ENCODE data around the gene IZUMO4.

Gene IZUMO4

DNA sequence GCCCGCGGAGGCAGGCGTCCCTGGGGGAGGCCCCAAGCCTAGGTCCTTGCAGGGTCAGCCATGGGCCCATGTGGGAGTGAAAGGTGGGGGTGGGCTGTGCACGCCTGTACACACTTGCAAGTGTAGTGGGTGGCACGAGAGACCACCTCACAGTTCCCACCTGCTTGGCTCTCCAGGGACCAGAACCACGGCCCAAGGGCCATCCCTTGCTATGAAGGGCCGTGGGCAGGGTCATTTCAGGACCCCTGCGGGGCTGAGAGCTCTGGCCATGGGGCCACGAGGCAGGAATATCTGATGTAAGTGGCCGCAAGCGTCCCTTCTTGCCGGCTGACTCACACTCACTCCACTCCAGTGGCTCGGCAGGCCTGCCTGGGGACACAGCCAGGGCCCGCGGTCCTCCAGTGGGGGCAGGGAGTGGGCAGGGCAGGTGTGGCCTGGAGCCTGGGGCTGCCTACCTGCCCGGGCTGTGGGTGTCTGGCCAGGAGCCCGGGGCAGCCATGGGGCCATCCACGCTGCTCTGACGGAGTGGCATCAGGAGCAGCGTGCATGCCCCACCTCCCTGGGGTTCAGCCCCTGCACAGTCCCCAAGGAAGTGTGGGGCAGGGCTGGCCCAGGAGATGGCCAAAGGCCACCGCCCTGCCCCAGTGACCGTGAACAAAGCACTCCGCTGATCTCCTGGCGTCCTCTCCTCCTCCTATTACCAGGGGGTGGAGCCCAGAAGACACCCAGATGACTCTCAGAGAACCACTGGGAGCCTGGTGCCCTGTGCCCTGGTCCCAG lies 37.1 kb upstream of the IZUMO4 start:
- DNase-seq: no peak

DNA sequence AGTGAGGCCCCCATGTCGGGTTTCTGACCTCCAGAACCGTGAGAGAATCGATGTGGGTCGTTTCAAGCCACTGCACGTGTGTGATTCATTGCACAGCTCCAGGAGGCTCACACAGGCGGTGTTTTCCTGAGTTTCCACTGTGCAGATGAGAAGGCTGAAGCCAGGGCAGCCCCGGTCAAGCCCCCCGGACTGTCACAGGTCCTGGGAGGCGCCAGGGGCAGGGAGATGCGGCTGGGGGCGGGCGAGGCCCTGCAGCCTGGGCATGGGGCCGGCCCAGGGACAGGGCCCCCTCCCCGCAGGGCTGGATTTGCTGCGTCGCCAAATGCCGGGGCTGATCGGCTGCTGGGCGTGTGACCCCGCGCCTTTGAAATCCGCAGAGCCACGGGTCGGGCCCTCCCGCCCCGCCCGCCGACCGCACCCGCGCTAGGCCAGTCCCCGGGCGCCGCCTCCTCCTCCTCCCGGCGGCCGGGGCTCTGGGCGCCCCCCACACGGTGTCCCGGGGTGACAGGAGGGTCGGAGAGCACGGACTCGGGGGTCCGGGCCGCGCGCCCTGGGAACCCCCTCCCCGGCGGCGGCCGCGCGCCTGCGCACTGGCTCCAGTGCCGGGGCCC lies 35.7 kb upstream of the IZUMO4 start:
- peak; percentile 60 to 67 for DNase-seq

DNA sequence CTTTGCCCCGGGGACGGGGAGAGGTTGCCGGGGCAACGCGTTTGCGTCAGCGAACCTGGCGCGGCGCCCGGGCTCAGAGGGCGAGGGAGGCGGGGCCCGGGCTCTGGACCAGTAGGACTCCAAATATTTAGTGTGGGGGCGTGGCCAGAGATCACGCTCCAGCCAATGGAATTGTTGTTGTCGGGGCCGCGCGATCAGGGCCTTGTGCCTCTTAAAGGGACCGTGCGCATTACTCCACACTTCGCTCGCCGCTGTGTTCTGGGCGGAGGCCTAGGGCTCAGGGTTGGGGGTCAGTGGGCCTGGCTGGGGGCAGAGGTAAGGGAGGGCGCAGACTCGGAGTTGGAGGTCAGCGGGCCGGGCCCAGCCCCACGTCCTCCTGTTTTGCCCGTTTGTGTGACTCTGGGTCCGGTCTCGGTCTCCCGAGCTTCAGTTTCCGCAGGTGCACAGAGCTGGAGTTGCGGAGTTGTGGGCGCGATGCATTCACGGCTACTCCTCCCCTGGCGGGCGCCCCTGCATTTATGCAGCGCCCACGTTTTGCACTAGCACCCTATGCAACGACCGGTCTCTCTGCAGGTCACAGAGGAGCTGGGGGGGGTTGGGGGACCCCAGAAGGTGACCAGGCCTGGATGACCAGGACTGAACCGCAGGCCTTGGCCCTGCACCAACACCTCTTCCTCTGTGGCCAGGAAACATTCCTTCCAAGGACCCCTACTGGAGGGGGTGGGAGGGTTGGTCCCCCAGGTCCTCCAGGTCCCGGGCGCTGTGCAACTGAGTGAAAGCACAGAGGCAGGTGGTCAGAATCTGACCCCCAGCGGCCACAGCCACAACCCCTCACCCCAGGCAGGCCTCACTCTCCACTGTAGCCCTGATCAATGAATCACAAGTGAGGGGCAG lies 35.0 kb upstream of the IZUMO4 start:
- DNase-seq: peak; percentile 99

DNA sequence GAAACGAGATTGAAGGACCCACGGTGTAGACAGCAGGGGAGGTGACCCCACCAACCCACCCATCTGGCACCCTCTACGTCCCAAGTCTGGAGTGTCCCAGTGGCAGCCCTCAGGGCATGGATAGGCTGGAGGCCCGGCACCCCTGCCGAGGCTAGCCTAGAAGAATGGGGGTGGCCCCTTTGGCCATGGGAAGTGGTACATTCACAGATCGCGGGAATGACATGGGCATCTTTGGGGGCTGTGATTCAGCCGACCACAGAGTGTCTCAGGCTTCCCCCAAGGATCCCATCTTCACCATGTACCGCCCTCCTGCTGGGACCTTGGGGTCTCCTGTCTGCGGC lies 34.4 kb upstream of the IZUMO4 start:
- no peak for DNase-seq

DNA sequence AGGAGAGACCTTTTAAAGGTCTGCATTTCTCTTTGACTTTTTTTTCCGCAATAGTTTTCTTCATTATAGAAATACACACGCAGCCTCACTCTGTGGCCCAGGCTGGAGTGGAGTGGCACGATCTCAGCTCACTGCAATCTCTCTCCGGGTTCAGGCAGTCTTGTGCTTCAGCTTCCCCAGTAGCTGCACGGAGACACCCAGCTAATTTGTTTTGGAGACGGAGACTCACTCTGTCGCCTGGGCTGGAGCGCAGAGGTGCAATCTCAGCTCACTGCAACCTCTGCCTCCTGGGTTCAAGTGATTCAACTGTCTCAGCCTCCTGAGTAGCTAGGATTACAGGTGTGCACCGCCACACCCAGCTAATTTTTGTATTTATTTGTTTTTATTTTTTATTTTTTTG lies 33.9 kb upstream of the IZUMO4 start:
- no peak for DNase-seq

DNA sequence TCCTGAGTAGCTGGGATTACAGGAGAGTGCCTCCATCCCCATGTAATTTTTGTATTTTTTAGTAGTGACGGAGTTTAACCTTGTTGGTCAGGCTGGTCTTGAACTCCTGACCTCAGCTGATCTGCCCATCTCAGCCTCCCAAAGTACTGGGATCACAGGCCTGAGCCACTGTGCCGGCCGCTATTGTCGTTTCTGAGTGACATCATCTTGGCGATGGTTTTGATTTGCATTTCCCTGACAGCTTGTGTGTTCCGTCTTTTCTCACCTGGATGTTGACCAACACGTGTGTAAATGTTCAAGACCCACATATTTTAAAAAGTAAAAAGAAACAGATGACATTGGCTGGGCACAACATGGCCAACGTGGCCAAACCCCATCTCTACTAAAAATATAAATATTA lies 32.9 kb upstream of the IZUMO4 start:
- DNase-seq: no peak

DNA sequence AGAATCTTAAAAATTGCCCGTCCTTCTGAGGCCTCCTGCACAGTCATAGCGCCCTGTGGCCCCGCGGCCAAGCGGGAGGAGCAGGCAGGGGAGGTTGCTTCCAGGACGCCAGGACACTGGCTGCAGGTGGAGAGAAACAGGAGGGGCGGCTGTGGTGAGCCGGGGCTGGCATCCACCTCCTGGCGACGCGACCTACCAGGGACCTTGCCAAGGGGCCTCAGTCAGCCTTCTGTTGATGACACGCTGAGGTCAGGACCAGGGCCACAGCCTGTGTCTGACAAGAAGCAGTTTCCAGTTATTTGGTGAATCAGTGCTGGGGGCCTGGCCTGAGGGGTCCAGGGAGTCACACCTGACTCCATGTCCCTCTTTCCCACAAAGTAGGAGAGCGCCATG lies 32.3 kb upstream of the IZUMO4 start:
- DNase-seq: no peak

DNA sequence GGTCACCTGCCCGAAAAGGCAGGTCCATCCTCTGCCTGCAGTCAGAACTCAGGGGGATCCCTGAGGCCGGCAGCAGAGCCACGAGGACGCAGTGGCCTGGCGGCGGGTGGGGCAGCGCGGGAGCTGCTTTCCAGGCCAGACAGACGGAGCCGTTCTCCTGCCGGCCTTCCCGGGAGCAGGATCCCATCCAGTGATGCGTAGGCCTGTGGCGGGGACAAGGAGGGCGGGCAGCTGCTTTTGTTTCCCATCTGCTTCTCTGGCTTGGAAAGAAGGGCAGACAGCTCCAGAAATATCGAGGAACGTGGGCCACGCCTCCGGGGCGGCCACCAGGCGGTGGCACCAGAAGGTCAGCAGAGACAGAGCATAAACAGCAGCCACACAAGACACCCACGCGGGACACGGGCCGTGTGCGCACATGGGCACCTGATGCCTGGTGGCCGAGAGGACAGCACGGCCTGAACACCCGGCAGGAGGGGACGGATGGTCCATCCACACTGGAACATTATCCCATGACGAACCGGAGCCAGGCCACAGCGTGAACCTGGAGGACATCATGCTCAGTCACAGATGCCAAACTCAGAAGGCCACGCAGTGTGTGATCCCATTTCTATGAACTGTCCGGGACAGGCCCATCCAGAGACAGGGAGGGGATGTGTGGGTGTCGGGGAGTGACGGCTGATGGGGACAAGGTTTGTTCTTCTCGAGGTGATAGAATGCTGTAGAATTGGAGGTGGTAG lies 31.8 kb upstream of the IZUMO4 start:
- DNase-seq: no peak

DNA sequence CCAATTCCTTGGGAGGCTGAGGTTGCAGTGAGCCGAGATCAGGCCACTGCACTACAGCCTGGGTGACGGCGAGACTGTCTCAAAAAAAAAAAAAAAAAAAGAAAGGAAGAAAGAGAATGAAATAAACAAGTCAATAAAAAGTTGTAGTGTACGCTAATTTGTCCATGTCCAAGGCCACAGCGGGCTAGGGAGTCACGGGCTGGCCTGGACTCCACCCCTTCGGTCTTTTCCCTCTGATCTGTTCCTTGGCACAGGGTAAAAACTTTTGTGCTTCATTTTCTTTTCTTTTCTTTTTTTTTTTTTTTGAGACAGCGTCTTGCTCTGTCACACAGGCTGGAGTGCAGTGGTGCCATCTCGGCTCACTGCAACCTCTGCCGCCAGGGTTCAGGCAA lies 26.3 kb upstream of the IZUMO4 start:
- DNase-seq: no peak

DNA sequence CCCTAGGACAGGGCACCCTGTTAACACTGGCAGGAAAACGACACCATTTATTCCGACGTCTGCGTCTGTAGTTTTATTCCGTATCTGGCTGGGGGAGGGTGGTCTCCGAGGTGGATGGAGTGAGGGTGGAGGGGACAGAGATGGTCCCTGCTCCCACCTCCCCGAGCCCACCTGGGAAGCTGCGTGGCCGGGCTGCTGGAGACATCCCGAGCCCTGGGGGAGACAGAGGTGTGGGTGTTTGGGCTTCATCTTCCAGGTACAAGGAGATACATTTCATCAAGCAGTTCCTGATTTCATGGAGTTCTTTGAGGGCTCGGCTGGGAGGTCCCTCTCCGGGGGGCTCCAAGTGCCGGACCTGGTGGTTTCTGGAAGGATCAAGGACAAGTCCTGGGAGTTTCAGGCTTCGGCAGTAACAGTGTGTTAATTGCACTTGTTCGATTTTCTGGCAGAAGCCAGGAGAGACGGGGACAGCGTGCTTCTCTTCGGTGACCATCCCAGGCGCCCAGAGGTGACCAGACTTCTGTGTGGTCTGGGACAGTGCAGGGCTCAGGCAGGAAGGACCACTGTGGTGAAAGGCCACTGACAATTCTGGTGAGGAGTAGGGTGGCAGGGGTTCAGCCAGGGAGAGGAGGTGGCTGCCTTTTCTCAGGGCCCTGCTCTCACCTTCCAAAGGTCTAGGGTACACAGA lies 25.6 kb upstream of the IZUMO4 start:
- DNase-seq: no peak

DNA sequence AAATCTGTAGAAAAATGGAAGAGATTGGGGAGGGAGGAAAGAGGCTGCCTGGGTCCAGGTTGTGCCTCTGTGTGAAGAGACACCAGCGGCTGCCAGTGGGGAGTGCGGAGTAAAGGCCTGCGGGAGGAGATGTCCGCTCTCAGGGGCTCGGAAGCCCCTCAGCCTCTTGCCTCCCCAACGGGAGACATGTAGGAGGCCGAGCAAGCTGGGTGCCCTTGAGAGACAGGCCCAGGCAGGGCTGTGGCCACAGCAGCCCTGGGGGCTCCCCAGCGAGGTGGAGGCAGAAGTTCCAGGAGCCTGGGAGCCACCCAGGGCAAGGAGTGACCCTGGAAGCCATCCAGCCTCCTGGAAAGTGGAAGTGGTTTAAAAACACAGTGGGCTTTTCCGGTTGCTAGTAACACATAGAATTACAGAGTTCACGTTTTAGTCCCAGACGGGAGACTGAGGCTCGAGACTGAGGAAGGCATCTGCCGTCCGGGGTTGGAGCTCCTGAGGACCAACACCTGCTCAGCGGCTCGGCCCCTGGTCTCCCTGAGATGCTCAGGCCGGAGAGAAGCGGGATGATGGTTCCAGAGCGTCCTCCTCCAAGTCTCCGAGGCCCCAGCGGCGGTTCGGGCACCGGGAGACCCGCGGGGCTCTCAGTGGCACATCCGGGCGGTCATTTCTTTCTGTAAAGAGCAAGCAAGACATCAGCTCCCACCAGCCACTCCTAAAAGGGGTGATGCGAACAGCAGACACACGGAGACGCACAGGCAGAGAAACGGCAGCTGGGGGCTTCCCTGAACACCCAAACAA lies 23.8 kb upstream of the IZUMO4 start:
- no peak for DNase-seq

DNA sequence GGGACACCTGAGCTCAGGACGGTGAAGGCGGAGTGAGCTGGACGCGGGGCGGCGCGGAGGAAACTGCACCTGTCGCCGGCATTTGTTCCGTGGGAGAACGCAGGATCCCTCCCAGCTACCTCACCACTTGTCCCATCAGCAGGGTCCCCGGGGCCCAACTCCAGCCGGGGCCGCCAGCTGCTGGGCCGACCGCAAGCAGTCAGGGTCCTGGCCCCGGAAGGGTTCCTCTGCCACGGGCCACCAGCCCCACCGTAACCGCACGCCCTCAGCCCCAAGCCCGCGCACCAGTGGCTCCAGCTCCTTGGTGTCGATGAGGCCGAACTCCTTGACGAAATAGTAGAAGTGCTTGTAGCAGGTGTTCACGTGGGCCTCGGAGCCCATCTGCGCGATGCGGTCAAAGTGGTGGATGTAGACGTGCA lies 20.2 kb upstream of the IZUMO4 start:
- DNase-seq: no peak

DNA sequence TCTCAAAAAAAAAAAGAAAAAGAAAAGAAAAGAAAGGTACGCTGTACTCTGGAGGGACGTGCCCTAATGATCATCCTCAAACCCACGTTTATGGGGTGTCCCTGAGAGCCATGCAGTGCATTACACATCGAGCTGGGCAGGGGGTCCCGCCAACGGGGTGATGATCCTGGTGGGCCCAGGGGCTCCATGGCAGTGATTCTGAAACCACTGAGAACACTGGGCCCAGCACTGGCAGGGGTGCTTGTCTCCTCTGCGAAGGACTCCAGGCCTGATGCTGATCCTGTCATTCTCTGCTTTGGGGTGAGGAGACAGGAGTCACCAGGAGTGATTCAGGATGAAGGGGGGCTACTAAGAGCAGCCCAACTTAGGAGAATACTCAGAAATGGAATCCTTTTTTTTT lies 19.3 kb upstream of the IZUMO4 start:
- no peak for DNase-seq

DNA sequence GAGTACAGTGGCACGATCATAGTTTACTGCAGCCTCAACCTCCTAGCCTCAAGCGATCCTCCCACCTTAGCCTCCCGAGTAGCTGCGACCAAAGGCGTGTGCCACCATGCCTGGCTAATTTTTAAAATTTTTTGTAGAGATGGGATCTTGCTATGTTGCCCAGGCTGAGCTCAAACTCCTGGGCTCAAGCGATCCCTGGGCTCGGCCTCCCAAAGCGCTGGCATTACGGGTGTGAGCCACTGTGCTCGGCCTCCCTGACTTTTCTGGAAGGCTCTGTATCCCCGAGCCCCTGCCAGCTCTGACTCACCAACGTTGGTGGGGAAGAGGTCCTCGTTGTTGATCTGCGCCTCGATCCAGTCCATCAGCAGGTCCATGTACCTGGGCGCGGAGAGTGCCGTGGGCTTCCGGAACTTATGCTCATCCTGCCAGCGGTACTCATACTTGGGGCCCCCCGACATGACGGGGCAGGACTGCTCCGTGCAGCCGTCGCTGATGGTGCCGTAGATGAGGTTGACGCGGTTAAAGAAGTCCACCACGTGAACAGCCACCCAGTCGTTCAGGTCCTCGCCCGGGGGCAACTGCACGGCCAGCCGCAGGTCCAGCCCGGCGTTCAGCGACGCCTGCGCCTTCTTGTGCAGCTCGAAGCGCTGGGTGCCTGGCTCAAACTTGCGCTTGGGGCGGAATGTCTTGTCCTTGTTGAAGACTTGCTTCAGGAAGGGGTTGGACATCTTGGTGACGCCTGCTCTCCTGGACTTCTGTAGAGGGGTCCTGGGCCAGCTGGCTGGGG lies 18.7 kb upstream of the IZUMO4 start:
- no peak for DNase-seq

DNA sequence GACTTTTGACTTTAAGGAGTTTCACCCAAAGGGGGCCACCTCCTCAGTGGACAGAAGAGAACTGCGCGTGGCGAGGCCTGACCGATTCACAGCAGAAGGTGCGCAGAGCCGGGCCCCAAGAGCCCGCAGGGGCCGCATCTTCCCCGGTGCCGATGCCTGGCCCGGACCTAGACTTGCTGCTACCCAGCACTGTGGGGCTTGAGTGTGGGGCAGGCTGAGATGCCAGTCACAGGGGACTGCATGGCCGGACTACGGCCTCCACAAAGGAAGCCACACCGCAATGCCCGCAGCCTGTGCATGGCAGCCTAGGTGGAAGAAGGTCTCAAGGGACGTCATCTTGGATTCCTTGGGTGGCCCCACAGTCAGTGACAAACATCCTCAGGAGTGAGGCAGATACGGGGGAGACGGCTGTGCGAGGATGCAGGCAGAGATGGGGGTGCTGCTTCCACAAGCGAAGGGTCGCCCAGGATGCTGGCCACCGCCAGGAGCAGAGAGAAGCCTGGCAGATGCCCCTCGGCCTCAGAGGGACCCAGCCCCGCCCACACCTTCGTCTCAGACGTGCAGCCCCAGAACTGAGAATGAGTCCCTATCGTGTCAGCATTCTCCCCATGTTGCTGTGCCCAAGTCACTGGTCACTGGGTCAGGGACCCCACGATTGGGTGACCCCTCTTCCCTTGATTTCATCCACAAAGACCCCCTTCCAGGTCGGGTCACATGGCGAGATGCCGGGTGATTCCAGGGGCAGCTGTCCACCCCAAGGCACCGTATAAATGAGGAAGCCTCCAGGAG lies 17.4 kb upstream of the IZUMO4 start:
- no peak for DNase-seq

DNA sequence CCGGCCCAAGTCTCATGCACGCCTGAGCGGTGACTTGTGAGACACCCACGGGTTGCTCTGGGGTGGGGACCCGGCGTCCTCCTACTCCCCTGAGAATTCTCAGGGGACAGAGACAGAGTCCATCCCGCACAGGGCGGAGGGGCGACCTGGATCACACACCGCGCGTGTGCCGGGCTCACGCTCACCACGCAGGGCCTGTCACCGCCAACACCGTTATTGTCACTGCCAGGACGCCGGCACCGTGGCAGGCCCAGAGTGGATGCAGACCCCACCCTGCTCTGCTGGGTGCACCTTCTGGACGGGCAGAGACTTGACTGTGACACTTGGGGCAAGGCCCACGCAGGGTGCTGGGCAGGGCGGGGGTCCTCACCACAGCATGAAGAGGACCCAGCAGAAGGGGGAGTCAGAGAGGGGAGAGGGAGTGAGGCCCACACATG lies 16.8 kb upstream of the IZUMO4 start:
- DNase-seq: no peak

DNA sequence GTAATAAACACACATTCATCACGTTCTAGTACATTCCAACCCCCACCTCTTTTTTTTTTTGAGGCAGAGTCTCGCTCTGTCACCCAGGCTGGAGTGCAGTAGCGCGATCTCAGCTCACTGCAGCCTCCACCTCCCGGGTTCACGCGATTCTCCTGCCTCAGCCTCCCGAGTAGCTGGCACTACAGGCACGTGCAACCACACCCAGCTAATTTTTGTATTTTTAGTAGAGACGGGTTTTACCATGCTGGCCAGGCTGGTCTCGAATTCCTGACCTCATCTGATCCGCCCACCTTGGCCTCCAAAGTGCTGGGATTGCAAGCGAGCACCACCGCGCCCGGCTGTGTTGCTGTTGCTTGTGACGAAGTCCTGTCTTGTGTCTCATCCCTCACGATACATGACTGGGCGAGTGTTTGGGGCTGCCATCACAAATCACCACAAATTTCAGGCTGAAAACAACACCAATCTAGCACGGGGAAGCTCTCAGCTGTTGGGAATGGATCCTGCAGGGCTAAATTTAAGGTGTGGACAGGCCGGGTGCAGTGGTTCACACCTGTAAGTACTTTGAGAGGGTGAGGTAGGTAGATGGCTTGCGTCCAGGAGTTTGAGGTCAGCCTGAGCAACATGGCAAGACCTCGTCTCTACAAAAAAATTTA lies 16.3 kb upstream of the IZUMO4 start:
- no peak for DNase-seq

DNA sequence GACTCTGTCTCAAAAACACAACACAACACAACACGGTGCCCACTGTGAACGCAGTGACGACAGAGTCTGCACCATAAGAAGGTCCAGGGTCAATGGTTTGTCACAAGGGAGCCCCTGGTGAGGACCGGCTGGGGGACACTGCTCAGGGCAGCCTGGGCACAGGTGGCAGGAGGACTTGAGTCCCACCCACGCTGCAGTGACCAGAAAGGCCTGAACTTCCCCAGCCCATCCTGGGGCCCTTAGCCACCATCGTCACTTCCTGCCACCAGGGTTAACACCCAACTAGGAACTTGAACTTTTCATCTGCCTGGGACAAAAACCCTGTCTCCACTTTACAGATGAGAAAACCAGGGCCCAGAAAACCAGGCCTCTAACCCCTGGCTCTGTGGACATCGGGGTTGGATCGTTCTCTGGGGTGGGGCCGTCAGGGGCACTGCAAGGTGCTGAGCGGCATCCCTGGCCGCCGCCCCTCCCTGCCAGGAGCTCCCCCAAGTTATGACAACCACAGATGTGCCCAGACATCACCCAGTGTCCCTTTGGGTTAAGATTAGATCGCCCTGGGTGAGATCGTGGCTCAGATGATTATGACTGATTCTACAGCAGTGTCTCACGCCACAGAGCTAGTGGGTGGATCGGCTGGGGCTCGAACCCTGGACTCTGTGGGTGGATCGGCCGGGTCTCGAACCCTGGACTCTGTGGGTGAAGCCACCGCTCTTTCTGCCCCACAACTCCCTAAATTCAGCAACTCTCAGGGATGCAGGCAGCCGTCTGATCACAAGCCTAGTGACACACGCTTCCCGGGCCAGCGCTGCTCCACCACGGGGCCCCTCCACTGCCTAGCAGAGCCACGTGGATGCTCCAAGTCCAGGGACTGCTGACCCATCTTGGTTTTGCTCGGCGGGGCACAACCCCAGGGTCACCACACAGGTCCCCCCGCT lies 14.6 kb upstream of the IZUMO4 start:
- peak; percentile 50 to 65 for DNase-seq
